GM12864 (cell line): Measurements from ENCODE around the gene USP22.

Experiments used
- DNase-seq: peaks from one replicate; pipeline ENCODE4 v3.0.0-alpha.2; 2011; ENCODE audit warnings: low read depth
- H3K4me3 ChIP-seq: 2 replicates; pipeline ENCODE4 v1.5.1; 2011; ENCODE audit warnings: mild to moderate bottlenecking, low read depth, low read length, control low read depth
- CTCF ChIP-seq: IDR thresholded peaks from 2 replicates; pipeline ENCODE4 v1.5.1; 2011; ENCODE audit warnings: low read depth, mild to moderate bottlenecking, moderate library complexity, low read length, control low read depth, inconsistent platforms; ENCODE audit errors: missing control alignments

Gene USP22

GRCh38 chr17:20960871-20961270, 81.9 kb downstream of the USP22 start:
- no peak overlapping the region for H3K4me3 ChIP-seq
- no peak for TF ChIP-seq CTCF
- DNase-seq, result no peak

GRCh38 chr17:20955427-20956323, 87.1 kb downstream of the USP22 start:
- no peak for TF ChIP-seq CTCF
- no peak for DNase-seq
- H3K4me3 ChIP-seq, result no peak overlapping the region

GRCh38 chr17:20954794-20955193, 88.0 kb downstream of the USP22 start:
- H3K4me3 ChIP-seq, result no peak overlapping the region
- no peak for TF ChIP-seq CTCF
- DNase-seq, result no peak

GRCh38 chr17:20952183-20952582, 90.6 kb downstream of the USP22 start:
- no peak for TF ChIP-seq CTCF
- no peak overlapping the region for H3K4me3 ChIP-seq
- DNase-seq, result no peak
